ENCODE data around the gene EXOC2. TPM values are rescaled to one million over a fixed set of nuclear protein-coding genes. Genes with fewer than 3 reads are reported as not detected.
"Not testable (repeated sequence)": the region's sequence is repeated elsewhere in the genome, so short reads cannot be mapped to it uniquely, and the experiment has no call there.

Gene EXOC2
- total and polyA plus RNA-seq, 4 donors: 28.8 to 47.2 (median 31.9) TPM

DNA sequence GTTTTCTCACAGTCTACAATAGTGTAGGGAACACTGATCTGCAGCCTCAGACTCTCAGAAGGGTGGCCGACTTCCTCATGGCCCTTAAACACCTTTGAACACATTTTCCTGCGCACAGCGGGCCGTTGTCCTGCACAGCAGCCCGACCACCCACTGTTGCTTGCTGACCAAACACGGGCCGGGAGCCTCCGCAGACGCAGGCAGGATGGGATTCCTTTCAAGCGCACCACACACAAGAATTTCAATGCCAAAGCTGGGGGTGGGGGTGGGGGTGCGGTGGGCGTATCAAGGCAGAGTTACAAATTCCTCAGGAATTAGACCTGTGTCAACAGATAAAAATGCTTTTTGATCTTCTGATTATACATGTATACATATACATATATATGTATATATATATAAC lies 110.6 kb downstream of the EXOC2 start:
- DNase-seq (ENCODE audit: low read depth in 4 of 6, low spot score in 6 of 6): peak in 2 of 6 donors; percentile 5 to 13
- Histone ChIP-seq H3K9me3 (ENCODE audit: control insufficient read depth, insufficient read depth, low read length) (no peaks in the 10 kb centered on the region), H3K36me3 (ENCODE audit: control insufficient read depth, insufficient read depth, low read length) (no peaks in the 10 kb centered on the region), H3K27ac (ENCODE audit: low read depth, low read length) (no peak overlapping the region), H3K27me3 (ENCODE audit: control insufficient read depth, insufficient read depth, low read length) (no peaks in the 10 kb centered on the region), H3K4me3 (ENCODE audit: low read depth, low read length) (no peak overlapping the region), H3K4me1 (ENCODE audit: control insufficient read depth, insufficient read depth, low read length) (peaks cover 4% of the 10 kb centered on the region)
- 18% methylated on average over 5 of the region's 12 CpGs for WGBS (ENCODE audit: insufficient coverage)

DNA sequence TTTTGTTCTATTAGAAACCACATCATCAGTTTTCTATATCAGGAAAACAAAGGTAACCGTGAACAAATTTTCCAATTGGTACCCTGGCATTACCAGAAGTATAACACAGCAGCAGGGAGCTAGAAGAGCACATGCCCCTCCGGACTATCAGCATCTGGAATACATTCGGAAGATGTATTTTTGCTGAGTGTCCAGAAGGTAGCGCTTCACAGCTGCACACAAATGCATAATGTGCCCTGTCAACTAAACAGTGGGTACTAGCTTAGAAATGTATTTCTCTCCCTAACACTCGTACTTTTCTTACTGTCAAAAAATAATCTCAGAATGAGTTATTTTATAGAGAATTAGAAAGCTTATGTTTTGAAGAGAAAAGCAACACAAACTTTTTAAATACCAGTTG lies 113.6 kb downstream of the EXOC2 start:
- Histone ChIP-seq H3K4me3 (ENCODE audit: low read depth, low read length) (no peak overlapping the region), H3K4me1 (ENCODE audit: control insufficient read depth, insufficient read depth, low read length) (no peaks in the 10 kb centered on the region), H3K9me3 (ENCODE audit: control insufficient read depth, insufficient read depth, low read length) (no peaks in the 10 kb centered on the region), H3K36me3 (ENCODE audit: control insufficient read depth, insufficient read depth, low read length) (peaks cover 8% of the 10 kb centered on the region), H3K27ac (ENCODE audit: low read depth, low read length) (no peak overlapping the region), H3K27me3 (ENCODE audit: control insufficient read depth, insufficient read depth, low read length) (no peaks in the 10 kb centered on the region)
- WGBS (ENCODE audit: insufficient coverage): no CpG with 5 or more reads among the region's 5 CpGs
- DNase-seq (ENCODE audit: low read depth in 4 of 6, low spot score in 6 of 6): peak in 1 of 6 donors; percentile 36

DNA sequence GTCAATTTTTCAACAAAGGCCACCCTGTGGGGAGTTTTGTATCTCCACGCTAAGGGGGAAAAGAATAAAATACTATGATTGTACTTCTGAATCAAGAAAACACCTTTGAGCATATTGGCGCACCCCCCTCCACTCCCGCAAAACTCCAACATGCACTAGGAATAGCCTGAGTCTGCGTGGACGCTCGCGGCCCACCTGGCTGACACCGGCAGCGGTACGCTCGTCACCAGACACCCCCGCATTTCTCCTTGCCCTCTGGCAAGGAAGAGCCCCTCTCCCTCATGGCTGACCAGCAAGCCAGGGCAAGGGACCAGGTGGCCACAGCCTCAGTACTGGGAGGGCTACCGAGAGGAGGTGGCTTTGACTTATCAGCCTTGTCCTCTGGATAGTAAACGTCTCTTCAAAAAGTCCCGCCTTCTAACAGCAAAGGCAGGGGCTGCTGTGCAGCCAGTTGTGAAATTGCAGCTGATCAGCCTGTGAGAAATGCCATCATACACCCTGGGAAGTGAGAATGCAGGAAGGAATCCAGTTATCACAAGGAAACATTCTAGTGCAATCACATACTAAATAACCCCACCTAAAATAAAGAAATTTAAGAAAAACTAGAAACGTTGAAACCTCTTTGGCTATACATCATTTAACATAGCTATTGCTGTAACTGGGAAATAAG lies 120.2 kb downstream of the EXOC2 start:
- no peaks in the 10 kb centered on the region for H3K9me3 ChIP-seq (ENCODE audit: control insufficient read depth, insufficient read depth, low read length)
- no peaks in the 10 kb centered on the region for H3K27me3 ChIP-seq (ENCODE audit: control insufficient read depth, insufficient read depth, low read length)
- peak in 1 of 6 donors; percentile 67 for DNase-seq (ENCODE audit: low read depth in 4 of 6, low spot score in 6 of 6)
- 92% methylated on average over 12 of the region's 16 CpGs for WGBS (ENCODE audit: insufficient coverage)
- H3K4me3 ChIP-seq (ENCODE audit: low read depth, low read length): no peak overlapping the region
- H3K4me1 ChIP-seq (ENCODE audit: control insufficient read depth, insufficient read depth, low read length): peaks cover 3% of the 10 kb centered on the region
- peaks cover 24% of the 10 kb centered on the region for H3K36me3 ChIP-seq (ENCODE audit: control insufficient read depth, insufficient read depth, low read length)
- H3K27ac ChIP-seq (ENCODE audit: low read depth, low read length): no peak overlapping the region

DNA sequence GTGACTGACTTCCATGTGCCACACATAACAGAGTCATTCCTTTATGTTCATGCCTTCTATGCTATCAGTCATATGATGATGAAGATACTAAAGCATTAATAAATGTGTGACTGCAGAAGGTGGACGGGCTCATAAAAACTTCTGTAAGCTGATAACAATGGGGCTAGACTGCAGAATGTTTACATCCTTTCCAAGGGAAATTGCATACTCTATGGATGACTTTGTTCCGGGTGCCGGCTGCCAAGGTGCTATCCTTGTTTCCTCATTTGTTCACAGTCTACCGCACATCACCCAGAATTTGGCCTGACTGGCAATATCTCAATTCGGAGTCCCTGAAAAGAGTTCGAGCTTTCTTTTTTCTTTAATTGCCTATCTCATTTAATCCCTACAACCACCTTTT lies 121.0 kb downstream of the EXOC2 start:
- Histone ChIP-seq H3K4me1 (ENCODE audit: control insufficient read depth, insufficient read depth, low read length) (peaks cover 3% of the 10 kb centered on the region), H3K27ac (ENCODE audit: low read depth, low read length) (no peak overlapping the region), H3K27me3 (ENCODE audit: control insufficient read depth, insufficient read depth, low read length) (no peaks in the 10 kb centered on the region), H3K9me3 (ENCODE audit: control insufficient read depth, insufficient read depth, low read length) (no peaks in the 10 kb centered on the region), H3K36me3 (ENCODE audit: control insufficient read depth, insufficient read depth, low read length) (peaks cover 29% of the 10 kb centered on the region), H3K4me3 (ENCODE audit: low read depth, low read length) (no peak overlapping the region)
- no peak for DNase-seq (ENCODE audit: low read depth in 4 of 6, low spot score in 6 of 6)
- 84% methylated on average over 3 of the region's 6 CpGs for WGBS (ENCODE audit: insufficient coverage)

DNA sequence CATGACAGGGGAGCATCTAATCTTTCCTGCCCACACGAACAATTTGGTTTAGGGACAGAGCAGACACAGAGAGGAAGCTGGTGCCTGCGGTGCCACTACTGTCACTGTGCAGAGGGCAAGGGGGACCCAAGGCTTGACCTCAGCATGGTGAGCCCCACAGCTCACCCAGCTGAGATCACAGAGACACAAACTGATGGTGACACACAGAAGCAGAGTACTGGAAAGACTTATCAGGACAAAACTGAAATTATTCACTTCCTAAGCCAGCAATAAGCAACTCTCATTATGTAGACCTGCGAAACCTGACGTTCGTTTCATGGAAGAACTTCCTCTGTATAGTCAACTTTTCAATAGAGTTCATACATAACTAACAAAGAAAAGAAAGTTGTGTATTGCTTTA lies 122.1 kb downstream of the EXOC2 start:
- Histone ChIP-seq H3K27ac (ENCODE audit: low read depth, low read length) (no peak overlapping the region), H3K27me3 (ENCODE audit: control insufficient read depth, insufficient read depth, low read length) (no peaks in the 10 kb centered on the region), H3K9me3 (ENCODE audit: control insufficient read depth, insufficient read depth, low read length) (no peaks in the 10 kb centered on the region), H3K36me3 (ENCODE audit: control insufficient read depth, insufficient read depth, low read length) (peaks cover 31% of the 10 kb centered on the region), H3K4me3 (ENCODE audit: low read depth, low read length) (no peak overlapping the region), H3K4me1 (ENCODE audit: control insufficient read depth, insufficient read depth, low read length) (peaks cover 3% of the 10 kb centered on the region)
- 92% methylated on average over 2 of the region's 5 CpGs for WGBS (ENCODE audit: insufficient coverage)
- no peak for DNase-seq (ENCODE audit: low read depth in 4 of 6, low spot score in 6 of 6)

DNA sequence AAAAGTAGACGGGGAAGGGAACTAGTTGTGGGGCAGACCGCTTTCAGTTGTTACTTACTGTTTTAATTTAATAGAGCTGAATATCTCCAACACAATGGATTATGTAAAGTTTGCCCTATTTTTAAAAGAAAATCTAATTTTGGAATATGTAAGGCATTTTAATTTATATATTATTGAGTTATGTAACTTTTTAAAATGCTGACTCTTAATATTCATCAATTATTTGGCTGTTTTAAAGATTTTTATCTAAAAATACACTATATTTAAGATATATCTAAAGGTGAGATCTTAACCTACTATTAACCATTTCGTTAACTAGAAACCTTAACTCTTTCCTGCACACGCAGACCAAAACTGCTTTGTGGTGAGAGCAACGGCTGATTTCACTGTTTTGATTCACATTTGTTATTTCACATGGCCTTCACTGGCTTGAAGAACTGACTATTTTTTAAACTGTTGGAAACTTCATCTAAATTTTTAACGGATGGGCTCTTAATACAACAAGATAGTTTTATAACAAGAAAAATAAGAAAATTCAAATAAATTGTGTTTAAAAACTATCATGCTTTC lies 123.9 kb downstream of the EXOC2 start:
- no peak overlapping the region for H3K27ac ChIP-seq (ENCODE audit: low read depth, low read length)
- peaks cover 26% of the 10 kb centered on the region for H3K36me3 ChIP-seq (ENCODE audit: control insufficient read depth, insufficient read depth, low read length)
- H3K4me1 ChIP-seq (ENCODE audit: control insufficient read depth, insufficient read depth, low read length): peaks cover 3% of the 10 kb centered on the region
- no peaks in the 10 kb centered on the region for H3K27me3 ChIP-seq (ENCODE audit: control insufficient read depth, insufficient read depth, low read length)
- no peaks in the 10 kb centered on the region for H3K9me3 ChIP-seq (ENCODE audit: control insufficient read depth, insufficient read depth, low read length)
- no peak for DNase-seq (ENCODE audit: low read depth in 4 of 6, low spot score in 6 of 6)
- H3K4me3 ChIP-seq (ENCODE audit: low read depth, low read length): no peak overlapping the region
- 92% methylated on average over 2 of the region's 6 CpGs for WGBS (ENCODE audit: insufficient coverage)

DNA sequence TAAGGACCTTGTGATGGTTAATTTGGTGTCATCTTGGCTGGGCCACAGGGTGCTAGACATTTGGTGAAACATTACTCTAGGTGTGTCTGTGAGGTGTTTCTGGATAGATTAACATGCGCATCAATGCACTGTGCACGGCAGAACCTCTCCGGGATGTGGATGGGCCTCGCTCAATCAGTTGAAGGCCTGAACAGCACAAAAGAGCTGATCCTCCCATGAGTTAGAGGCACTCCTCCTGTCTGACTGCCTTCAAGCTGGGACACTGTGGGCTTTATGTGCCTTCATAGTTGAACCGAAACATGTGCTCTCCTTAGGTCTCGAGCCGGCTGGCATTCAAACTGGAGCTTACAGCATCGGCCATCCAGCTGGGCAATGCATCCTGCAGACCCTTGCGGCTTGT lies 124.9 kb downstream of the EXOC2 start:
- H3K27me3 ChIP-seq (ENCODE audit: control insufficient read depth, insufficient read depth, low read length): no peaks in the 10 kb centered on the region
- H3K9me3 ChIP-seq (ENCODE audit: control insufficient read depth, insufficient read depth, low read length): no peaks in the 10 kb centered on the region
- H3K27ac ChIP-seq (ENCODE audit: low read depth, low read length): no peak overlapping the region
- WGBS (ENCODE audit: insufficient coverage): 81% methylated on average over 9 of the region's 9 CpGs
- H3K36me3 ChIP-seq (ENCODE audit: control insufficient read depth, insufficient read depth, low read length): peaks cover 23% of the 10 kb centered on the region
- H3K4me1 ChIP-seq (ENCODE audit: control insufficient read depth, insufficient read depth, low read length): peaks cover 3% of the 10 kb centered on the region
- H3K4me3 ChIP-seq (ENCODE audit: low read depth, low read length): no peak overlapping the region
- no peak for DNase-seq (ENCODE audit: low read depth in 4 of 6, low spot score in 6 of 6)

DNA sequence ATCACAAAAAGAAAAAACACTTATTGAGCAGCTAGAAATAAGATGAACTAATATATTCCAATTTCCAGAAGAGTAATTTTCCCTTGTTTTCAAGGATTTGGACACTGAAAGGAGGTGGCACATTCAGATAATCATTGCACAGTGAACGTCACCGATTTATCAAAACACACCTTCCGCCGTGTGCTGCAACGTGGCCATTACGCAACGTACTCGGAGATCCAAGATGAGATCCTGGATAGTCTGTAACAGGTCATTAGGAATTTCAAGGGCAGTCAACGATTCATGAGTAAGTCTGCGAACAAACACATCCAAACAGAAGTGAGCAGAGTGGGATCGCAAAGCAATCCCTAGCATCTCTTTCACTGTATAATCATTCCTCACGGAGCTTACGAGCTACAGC lies 129.1 kb downstream of the EXOC2 start:
- Histone ChIP-seq H3K4me1 (ENCODE audit: control insufficient read depth, insufficient read depth, low read length) (peaks cover 3% of the 10 kb centered on the region), H3K9me3 (ENCODE audit: control insufficient read depth, insufficient read depth, low read length) (no peaks in the 10 kb centered on the region), H3K27ac (ENCODE audit: low read depth, low read length) (no peak overlapping the region), H3K27me3 (ENCODE audit: control insufficient read depth, insufficient read depth, low read length) (no peaks in the 10 kb centered on the region), H3K36me3 (ENCODE audit: control insufficient read depth, insufficient read depth, low read length) (peaks cover 21% of the 10 kb centered on the region), H3K4me3 (ENCODE audit: low read depth, low read length) (no peak overlapping the region)
- 97% methylated on average over 9 of the region's 13 CpGs for WGBS (ENCODE audit: insufficient coverage)
- no peak for DNase-seq (ENCODE audit: low read depth in 4 of 6, low spot score in 6 of 6)

DNA sequence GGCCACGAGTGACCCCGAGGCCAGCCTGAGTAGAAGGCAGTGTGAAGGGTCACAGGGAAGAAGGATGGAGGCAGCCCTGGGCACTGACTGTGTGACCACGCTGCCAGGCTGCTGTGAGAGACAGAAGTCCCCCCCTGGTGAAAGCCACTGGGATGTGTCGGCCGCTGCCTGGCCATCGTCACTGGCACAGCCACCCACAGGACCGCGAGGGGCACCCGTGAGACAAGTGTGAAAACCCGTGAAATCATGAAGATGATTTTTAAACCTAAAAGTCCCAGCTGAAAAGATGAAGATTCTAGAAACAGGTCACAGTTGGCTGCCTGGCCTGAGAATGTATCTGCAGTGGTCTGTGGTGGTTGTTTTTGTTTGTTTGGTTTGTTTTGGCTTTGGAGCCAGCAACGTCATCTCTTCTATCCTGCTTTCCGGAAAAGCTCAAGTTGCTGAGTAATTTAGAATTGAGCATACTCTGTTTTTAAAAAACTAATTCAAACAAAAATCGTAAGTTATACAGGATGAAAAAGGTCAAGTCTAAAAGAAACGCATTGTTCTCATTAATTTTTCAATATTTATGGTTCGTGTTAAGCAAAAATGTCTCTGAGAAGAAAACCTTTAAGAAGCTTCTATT lies 130.8 kb downstream of the EXOC2 start:
- DNase-seq (ENCODE audit: low read depth in 4 of 6, low spot score in 6 of 6): peak in 1 of 6 donors; percentile 17
- peak overlapping the region; percentile 44 for H3K27ac ChIP-seq (ENCODE audit: low read depth, low read length)

DNA sequence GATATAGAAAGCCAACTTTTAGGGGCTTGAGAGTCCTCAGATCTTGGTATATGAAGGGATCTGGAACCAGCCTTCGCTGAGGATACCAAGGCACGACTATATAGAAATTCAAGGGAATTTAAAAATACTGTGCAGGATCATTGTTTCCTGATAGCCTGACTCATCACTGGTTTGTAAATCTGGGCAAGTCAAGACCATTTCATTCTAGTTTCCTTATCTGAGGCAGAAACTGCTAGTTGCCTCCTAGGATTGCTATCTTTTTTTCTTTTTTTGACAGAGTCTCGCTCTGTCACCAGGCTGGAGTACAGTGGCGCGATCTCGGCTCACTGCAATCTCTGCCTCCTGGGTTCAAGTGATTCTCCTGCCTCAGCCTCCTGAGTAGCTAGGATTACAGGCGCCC lies 131.6 kb downstream of the EXOC2 start:
- H3K4me3 ChIP-seq (ENCODE audit: low read depth, low read length); H3K27ac ChIP-seq (ENCODE audit: low read depth, low read length); H3K4me1 ChIP-seq (ENCODE audit: control insufficient read depth, insufficient read depth, low read length): not testable (repeated sequence)

More for the DNA sequence above, 130.8 kb downstream of the EXOC2 start:
- Histone ChIP-seq H3K27me3 (ENCODE audit: control insufficient read depth, insufficient read depth, low read length) (no peaks in the 10 kb centered on the region), H3K4me1 (ENCODE audit: control insufficient read depth, insufficient read depth, low read length) (peaks cover 3% of the 10 kb centered on the region), H3K36me3 (ENCODE audit: control insufficient read depth, insufficient read depth, low read length) (peaks cover 19% of the 10 kb centered on the region), H3K9me3 (ENCODE audit: control insufficient read depth, insufficient read depth, low read length) (no peaks in the 10 kb centered on the region), H3K4me3 (ENCODE audit: low read depth, low read length) (no peak overlapping the region)
- 81% methylated on average over 10 of the region's 15 CpGs for WGBS (ENCODE audit: insufficient coverage)

More for the DNA sequence above, 131.6 kb downstream of the EXOC2 start:
- not testable (repeated sequence) for DNase-seq (ENCODE audit: low read depth in 4 of 6, low spot score in 6 of 6); H3K27me3 ChIP-seq (ENCODE audit: control insufficient read depth, insufficient read depth, low read length); H3K9me3 ChIP-seq (ENCODE audit: control insufficient read depth, insufficient read depth, low read length)
- 98% methylated on average over 7 of the region's 7 CpGs for WGBS (ENCODE audit: insufficient coverage)
- H3K36me3 ChIP-seq (ENCODE audit: control insufficient read depth, insufficient read depth, low read length): peaks cover 15% of the 10 kb centered on the region

All from spinal cord (tissue), 10 donors.